Measurements from ENCODE around the gene TBX6.
A peak's percentile ranks its signal among the peaks of the same experiment; 100 is the strongest.

Gene TBX6

DNA sequence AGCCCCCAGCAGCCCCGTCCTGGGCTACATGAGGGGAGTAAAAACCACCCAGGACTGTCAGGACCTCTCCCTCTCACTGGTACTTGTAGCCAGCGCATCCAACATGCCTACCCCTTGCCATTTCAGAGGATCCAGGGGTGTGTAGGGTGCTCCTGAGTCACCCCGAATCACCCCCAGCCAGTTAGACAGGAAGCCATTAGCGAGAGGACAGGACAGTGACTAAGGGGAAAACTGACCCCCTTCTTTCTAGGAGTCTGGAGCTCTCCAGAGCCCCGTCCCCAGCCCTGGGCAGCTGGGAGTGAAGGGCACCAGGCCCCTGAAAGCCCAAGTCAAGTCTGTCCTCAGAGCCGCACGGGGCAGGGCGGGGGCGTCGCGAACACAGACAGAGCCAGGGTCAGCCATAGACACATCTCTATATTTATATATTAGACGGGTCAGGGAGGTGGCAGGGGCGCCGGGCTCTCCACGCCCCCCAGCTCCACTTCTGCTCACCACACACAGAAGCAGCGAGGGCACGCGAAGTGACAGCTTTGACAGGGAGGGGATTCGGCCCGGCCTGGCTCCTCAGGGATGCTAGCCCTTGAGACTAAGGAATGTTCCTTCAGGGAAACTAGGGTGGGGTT is 22.1 kb upstream of the TBX6 start:
- DNase-seq (ENCODE audit: low read depth in 2 of 2) = no peak

DNA sequence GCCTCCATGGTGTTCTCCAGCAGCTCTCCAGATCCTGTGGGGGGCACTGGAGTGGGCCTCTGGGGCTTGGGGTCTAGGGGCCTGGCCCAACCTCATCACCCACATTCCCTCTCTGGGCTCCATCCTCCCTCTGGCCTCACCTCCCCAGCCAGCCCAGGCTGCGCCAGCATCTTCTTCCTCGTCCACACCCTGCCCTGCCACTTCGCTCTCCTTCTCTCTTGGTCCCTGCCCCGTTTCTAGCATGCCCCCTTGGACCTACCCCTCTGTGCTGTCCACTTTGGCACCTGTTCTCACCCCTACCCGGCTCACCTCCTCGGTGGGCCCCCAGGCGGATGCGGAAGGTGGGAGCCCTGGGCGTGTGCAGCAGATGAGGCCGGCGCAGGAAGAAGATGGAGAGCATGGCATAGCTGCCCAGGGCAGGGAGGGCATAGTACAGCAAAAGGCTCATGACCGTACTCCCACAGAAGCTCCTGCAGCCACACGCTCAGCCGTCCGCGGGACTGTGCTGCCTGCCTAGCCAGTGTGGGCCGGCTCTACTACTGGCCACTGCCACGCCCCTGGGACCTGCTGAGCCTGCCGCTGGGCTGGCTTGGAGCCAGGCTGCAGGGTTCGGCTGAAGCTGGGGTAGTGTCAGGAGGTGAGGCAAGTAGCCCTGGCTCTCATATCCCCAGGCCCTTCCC is 21.4 kb upstream of the TBX6 start, which contains the start of gene GDPD3:
TSS of gene GDPD3 (minus strand) at position 507 of the 680 bp plus-strand sequence. CDS start at position 448, 59 bp downstream.
- DNase-seq (ENCODE audit: low read depth in 2 of 2) = no peak

DNA sequence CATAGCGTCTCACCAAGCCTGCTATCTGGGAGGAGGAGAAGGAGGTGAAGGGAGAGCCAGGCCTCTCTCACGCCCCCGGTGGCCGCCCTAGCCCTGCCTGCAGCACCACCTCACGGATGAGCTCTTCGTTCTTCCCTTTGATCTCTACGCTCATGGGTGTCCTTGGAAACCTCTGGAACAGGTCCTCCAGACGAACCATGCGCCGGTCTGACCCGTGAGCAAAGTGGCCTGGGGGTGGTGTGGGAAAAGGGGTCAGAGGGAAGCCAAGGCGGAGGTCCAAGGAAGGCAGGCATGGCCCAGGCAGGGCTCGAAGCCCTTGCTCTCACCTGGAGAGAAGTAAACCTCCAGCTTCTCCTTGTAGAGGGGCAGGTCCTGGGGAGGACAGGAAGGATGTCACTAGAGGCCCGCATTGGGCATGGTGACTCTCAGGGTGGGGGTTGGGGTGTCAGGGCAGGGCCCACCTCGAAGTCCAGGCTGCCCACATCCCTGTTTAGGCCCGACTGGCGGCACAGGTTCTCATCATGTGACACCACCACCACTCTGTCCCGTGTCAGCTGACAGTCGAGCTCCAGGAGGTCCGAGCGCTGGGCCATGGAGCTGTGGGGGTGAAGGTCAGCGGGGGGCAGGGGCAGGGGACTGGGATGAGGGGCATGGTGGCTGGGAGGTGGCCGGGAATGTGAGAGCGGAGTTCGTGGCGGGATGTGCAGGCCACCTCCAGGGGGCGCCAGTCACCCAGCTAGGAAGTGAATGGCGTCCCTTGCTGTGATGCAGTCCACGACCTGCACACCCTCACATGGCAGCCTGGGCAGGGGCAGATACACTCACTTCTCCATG is 20.7 kb upstream of the TBX6 start:
- no peak for DNase-seq (ENCODE audit: low read depth in 2 of 2)

DNA sequence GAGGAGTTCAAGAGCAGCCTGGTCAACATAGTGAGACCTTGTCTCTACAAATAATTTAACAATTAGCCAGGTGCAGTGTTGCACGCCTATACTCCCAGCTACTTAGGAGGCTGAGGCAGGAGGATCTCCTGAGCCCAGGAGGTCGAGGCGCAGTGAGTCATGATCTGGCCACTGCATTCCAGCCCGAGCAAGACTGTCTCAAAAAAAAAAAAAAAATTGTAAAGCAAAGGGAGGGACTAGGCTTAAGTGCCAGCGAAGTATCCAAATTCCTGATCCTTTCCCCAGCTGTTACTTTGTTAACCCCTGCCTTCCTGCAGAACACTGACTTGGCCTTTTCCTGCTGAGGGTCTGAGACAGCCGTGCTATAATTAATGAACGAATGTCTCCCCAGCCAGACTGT is 18.9 kb upstream of the TBX6 start:
- DNase-seq (ENCODE audit: low read depth in 2 of 2) = no peak

DNA sequence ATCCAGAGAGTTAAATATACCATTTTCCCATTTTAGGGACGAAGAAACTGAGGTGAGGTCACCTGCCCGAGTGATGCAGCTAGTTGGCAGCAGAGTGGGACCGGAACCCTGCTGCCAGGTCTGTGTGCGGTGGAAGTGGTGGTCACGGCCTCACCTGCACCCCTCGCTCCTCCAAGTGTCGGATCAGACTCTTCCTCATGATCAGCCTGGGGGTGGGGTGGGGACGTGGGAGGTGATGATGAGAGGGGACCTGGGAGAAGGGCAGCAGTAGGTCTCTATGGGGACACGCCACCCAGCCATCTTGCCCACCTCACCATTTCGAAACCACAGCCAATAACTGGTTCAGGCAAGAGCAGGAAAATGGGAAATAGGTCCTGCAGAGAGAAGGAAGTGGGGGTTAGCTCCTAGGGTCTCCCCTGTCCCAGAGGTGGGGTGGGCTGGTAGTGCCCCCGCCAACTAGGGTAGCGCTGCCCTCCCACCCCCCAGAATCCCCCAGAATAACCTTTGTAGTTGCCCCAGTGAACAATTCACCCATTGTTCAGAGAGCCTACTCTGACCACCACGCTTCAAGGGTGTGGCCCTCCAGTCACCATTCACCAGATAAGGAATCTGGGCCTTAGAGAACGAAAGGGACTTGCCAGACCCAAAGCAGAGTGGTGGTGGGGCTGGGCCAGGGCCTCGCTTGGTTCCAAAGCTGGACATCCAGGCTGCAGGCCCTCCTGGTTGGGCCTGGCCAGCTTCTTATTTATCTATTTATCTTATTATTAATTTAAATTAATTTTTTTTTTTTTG is 16.5 kb upstream of the TBX6 start:
- DNase-seq (ENCODE audit: low read depth in 2 of 2) = no peak

DNA sequence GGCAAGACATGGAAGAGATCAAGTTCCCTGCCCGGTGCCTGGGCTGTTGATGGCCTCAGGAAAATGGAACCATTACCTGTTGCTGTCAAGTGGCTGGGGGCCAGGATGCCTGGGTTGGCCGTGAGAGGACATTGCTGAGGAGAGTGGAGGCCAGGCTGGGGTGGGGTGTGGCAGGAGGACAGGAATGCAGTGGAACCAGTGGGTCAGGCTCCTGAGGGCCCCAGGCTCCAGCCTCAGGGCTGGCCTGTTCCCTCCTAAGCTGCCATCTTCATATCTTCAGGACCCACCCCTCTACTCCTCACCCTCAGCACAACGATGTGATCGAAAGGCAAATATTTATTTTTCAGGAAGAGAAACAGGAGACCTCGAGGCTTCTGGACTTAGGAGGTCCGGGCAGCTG is 12.8 kb upstream of the TBX6 start:
- no peak for DNase-seq (ENCODE audit: low read depth in 2 of 2)

DNA sequence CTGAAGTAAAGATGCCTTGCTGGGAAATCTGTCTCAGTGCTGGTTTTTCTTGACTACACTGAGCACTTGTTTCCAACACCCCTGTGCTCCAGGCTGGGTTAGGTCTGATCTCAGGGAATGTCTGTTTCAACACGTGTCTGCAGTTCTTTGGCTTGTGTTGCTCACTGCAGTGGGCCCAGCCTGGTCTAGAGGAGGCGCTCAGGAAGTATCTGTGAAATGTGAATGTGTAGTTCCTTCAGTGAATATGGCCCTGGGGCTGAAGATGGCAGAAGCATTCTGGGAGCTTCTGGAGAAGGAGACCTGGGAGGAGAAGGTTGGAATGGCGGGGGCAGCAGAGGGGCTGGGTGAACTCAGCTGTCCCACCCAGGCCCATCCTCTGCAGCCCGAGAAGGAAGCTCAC is 12.4 kb upstream of the TBX6 start:
- DNase-seq (ENCODE audit: low read depth in 2 of 2) = no peak

DNA sequence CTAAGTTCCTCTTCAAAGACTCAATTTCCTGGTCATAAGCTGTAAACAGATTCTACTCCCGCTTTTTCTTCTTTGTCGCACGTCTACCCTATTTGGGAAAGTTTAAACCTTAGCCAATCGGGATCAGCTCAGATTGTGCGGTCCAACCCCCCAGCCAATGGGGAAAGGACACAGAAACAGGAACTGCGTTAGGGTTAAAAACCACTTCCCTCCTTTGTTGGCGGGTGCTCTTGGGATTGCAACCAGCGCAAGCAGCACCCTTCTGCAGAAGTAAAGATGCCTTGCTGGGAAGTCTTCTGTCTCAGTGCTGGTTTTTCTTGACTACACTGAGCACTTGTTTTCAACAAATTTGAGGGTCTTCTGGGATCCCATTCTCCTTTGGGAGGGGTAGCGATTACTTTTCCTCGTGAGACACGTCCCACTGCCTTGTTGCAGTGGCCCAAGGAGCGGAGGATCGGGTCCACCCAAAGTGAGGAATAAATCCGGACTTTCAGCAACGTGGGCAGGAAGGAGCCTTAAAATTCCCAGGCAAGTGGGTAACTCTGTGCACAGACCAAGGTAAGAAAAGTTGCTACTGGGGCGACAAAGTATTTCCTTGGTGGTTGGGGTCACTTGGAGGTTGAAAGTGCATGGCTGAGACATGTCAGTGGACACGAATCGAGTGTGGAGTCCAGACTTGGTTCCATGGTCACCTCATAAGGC is 5.3 kb upstream of the TBX6 start:
- DNase-seq (ENCODE audit: low read depth in 2 of 2) = no peak

DNA sequence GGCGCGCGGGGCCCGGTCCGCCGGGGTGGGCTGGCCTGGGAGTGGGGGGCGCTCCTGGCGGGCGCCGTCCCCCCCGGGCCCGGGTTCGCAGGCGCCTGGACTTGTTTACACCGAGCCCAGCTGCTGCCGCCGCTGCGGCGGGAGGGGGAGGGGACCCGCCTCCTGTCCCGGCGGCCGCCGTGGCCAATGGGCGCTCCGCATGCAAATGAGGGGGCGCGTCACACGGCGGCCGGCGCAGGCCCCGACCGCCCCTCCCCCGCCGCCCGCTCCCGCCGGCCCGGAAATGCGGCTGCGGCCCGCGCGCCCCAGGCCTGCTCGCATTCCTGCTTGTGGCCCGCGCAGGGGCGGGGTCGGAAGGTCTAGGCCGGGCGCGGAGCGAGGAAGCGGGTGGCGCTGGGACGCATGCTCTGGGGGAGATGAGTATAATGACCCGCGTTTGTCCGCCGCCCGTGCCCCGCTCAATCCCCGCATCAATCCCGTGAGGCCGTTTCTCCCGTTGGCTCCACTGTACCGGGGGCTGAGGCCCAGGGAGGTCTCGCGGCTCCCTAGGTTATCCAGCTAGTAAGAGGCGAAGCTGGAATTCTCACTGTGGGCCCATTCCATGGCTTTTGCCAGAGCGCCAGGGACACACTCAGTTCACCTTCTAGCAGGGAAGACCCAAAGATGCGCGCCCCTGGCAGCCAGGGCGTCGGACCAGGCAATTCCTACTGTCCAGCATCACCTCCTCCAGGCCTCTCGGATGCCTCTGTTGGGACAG is 4.6 kb upstream of the TBX6 start, which contains the start of gene YPEL3:
TSS of gene YPEL3 (minus strand) at position 109 of the 757 bp plus-strand sequence. CDS start 731 bp downstream, outside the sequence.
- peak; percentile 73 to 81 for DNase-seq (ENCODE audit: low read depth in 2 of 2)

DNA sequence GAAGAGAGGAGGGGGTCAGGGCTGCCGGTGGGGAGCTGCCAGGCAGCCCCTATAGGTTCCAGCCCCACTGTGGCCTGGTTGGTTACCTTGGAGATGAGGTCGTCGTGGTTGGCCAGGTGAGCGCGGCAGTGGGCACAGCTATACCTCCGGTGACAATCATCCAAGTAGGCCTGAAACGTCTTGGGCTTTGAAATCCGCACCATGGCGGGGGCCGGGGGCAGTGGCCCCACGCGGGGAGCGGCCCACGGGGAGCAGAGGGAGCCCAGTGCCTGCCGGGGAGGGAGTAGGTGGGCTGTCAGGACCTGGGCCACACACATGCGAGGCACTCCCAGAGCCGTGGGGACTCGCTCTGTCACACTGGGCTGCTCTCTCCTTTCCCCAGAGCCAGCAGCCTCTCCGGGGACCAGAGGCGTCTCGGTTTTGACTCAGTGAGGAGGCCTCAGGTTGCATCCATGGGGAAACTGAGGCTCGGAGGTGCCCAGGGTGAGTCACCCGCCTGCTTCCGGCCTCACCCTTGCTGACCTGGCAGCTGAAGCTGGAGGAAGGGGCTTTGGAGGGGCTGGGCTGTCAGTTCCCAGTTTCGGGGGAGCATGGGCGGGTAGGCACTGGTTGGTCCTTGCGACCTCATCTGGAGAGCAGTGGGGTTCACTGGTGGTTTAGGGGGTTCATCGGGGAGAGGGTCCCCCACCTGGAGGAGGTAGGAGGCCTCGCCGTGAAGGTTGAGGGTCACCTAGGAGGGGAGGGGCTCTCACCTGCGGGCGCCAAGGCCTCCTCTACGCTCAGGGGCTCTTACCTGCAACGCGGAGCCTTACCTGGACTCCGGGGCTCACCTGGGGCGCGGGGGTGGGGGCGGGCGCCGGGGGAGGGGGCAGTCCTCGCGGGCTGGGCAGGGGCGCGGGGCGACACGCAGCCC is 3.7 kb upstream of the TBX6 start:
- no peak for DNase-seq (ENCODE audit: low read depth in 2 of 2)

DNA sequence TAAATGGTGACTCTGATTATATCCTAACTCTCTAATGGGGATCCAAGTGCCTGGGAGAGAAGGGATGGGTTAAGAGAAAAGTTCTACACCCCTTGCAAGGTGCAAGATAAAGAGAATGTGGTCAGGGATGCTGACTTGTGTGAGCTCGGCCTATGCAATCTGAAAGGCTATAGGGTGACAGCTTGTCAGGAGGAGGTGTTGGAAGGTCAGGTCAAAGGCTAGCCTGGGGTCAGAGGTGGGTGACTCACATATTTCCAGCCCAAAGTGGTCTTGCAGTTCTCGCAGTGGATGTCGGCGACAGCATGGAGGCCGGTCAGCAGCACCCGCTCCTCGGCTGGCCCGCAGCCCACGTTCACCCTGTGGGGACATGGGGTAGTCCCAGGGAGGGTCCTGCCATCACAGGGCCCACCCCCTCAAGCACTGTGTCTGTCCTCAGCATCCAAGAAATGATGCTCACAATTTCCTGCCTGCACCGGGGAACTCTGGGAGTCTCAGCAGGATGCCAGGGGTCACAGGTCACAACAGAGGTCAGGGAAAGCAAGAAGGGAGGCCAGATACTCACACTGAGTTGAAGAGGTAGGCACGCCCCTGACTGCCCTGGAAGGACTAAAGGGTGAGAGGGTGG is 2.9 kb upstream of the TBX6 start:
- no peak for DNase-seq (ENCODE audit: low read depth in 2 of 2)

DNA sequence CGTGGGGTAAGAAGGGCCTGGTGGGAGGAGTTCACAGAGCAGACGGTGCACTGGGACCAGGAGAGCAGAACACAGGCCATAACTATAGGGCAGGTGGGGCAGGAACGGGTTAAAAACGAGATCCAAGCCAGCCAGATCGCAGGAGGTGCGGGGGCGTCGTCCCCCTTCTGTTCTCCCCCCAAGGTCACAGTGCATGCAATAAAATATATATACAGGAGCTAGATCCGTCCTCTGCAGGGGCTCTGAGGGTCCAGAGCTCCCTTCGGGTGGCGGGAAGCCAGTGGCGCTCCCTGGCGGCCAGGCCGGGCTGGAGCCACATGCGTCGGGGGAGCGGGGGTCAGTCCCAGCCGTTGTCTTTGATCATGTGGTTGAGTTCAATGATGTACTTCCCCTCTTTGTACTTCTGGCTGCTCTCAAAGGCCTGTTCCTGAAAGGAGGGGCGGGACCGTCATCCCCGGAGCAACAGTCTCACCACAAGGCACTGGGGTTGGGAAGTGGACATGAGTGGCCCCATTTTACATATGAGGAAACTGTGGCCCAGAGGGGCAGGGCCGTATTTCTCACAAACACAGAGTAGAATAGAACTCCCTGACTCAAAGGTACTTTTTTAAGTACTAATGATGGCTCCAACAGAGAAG is 768 bp upstream of the TBX6 start:
- DNase-seq (ENCODE audit: low read depth in 2 of 2) = peak in 1 of 2 donors; percentile 37

DNA sequence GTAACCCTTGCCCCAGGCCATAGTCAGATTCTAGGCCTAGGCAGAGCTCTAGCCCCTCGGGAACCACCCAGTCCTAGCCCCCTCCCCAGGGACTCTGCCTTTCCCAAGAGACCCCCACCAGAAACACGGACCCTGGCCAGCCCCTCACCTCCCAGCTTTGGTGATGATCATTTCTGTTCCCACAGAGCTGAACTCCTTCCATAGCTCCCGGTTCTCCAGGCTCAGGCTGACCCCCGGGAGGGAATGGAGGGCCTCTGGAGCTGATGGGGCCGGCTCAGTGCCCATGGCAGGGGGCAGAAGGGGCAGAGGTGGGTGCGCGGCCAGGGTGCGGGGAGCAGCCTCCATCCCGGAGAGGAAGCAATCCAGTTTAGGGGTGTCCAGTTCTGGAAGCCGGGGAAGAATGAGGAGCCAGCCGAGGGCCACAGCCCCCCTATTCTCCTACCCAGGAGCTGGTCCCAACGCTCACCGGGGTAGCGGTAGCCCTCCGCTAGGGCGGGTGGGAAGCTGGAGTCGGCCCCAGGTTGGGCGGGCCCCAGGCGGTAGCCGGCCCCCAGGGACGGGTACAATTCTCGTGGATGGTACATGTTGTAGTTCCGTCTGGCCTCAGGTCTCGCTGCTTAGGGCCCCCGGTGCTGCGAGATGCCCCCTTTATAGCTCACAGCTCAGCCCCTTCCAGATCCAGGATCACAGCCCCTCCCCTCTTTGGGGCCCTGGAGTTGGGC is 953 bp downstream of the TBX6 start:
- DNase-seq (ENCODE audit: low read depth in 2 of 2) = no peak

DNA sequence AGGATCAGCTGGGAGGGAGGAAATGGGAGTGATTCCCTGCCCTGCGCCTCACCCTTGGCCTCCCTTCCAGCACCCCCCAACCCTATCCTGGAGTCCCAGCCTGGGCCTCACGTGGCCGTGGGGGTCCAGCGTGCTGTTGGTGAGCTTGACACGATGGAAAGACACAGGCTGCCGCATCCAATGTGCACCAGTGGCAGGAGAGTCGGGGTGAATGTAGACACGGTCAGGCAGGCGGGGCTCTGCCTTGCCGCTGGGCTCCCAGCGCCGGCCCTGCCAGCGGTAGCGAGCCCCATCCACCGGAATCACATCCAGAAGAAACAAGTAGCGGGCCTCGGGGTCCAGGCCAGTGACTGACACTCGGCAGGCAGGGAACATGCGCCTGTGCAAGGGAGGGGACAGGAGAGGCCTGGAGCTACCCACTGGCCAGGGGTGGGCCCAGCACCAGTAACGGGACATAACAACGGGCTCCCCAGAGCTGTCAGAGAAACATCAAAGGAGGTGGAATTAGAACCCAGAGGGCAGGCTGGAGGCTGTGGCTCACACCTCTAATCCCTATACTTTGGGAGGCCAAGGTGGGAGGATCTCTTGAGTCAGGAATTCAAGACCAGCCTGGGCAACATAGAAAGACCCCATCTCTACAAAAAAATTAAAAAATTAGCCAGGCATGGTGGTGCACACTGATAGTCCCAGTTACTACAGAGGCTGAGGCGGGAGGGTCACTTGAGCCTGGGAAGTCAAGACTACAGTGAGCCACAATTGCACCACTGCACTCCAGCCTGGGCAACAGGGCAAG is 2.7 kb downstream of the TBX6 start:
- DNase-seq (ENCODE audit: low read depth in 2 of 2) = no peak

DNA sequence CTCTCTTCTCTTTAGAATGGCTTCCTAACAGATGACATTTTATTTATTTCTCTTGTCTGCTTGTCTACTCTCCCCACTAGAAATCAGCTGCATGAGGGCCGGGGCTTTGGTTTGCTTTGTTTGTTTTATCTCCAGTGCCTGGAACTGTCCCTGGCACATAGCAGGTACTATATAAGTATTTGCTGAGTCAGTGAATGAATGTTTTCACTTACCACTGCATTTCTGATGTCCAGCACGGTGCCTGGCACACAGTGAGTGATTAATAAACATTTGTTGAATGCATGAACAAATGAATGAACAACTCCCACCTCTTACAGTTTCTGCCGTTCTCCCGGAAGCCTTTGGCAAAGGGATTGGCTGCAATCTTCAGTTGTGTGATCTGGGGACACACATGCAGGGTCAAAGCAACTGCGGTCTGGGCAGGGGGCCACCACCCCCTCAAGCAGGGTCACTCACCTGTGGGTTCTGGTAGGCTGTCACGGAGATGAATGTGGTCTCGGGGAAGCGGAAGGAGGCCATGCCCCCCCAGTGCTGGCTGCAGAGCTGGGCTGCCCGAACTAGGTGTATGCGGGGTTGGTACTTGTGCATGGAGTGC is 3.4 kb downstream of the TBX6 start:
- no peak for DNase-seq (ENCODE audit: low read depth in 2 of 2)

DNA sequence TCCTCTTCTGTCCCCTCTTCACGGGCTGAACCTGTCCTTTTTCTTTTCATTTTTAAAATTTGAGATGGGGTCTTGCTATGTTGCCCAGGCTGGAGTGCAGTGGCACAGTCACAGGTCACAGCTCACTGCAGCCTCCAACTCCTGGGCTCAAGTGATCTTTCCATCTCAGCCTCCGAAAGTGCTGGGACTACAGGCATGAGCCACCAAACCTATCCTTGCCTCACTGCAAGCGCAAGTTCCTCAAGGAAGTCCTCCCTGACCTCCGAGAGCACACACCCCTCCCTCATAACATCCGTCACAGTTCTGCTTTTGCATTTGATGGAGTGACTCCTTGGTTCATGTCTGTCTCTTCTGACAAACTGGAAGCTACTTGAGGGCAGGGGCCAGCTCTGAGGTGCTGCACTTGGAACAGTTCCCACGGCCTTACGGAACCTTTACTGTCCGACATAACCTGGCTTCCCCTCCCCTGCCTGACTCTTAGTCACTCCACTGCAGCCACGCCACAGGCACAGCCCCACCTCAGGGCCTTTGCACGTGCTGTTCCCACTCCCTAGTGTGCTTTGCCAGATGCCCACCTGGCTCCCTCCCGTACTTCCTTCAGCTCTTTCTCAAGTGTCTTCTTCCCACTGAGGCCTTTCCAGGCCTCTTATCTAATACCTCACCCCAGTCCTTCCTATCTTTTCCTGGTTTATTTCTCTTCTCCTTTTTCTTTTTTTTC is 4.4 kb downstream of the TBX6 start:
- DNase-seq (ENCODE audit: low read depth in 2 of 2) = no peak

All from stimulated activated CD8-positive, alpha-beta memory T cell treated with anti-CD3 and anti-CD28 coated beads, Interleukin-15, amount 100 ng/mL, for 4 hours (primary cell).